HFF-Myc (cell line): ENCODE data around the gene IFNA8.

Experiments
- DNase-seq: peaks from one replicate; pipeline ENCODE4 v3.0.0-alpha.2; 2011; ENCODE audit warnings: low read depth; ENCODE audit errors: extremely low read depth
- H3K4me3 ChIP-seq: replicated peaks from 2 replicates; pipeline ENCODE4 v1.5.1; 2011; ENCODE audit warnings: low read depth, mild to moderate bottlenecking, control low read depth, low read length
- CTCF ChIP-seq: IDR thresholded peaks from 2 replicates; pipeline ENCODE4 v1.5.1; 2012; ENCODE audit warnings: mild to moderate bottlenecking, low read depth, low read length, control low read depth; ENCODE audit errors: missing control alignments

The IFNA8 gene

DNA sequence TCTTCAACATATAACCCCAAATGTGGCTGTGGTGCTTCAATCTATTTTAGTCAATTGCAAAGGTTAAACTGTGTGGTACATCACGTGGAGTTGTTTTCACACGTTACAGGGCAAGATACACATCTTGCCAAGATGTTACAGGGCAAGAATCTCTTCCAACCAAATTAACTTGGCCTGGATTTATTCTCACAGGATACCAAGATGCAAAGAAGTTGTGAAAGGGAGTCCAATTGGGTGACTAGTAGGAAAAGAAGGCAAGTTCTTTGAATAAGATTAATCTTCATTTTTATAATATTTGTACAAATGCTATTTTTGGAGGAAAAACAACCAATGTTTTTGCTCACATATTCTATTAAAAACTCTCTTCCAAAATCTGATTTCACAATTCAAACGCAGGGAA, 4.8 kb upstream of the IFNA8 start:
- no peak for DNase-seq
- H3K4me3 ChIP-seq, result no peak overlapping the region
- no peak for TF ChIP-seq CTCF

DNA sequence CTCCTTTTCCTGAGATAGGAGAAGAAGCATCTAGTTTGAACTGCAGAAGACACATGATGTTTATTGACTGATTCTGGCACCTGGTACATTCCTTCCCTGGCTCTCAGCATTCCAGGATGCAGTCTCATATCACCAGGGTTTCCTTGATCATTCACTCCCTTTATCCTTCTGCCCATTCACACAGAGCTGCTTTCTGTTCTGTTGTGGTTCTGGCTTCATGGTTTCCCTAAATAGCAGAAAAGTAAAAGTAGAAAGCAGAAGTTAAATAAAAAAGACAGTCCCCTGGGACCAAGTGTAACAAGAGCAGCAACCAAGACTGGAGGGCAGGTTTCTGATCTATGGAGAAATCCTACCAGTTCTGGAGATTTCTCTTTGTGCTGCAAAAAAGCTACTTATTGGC, 3.2 kb downstream of the IFNA8 start:
- no peak for DNase-seq

GRCh38 chr9:21413151-21413550, 4.2 kb downstream of the IFNA8 start:
- no peak for DNase-seq
- TF ChIP-seq CTCF, result no peak
- H3K4me3 ChIP-seq, result no peak overlapping the region

More for the DNA sequence above, 3.2 kb downstream of the IFNA8 start:
- no peak for TF ChIP-seq CTCF
- no peak overlapping the region for H3K4me3 ChIP-seq

GRCh38 chr9:21413624-21414023, 4.7 kb downstream of the IFNA8 start:
- TF ChIP-seq CTCF, result peak; percentile 29
- H3K4me3 ChIP-seq, result no peak overlapping the region
- no peak for DNase-seq

DNA sequence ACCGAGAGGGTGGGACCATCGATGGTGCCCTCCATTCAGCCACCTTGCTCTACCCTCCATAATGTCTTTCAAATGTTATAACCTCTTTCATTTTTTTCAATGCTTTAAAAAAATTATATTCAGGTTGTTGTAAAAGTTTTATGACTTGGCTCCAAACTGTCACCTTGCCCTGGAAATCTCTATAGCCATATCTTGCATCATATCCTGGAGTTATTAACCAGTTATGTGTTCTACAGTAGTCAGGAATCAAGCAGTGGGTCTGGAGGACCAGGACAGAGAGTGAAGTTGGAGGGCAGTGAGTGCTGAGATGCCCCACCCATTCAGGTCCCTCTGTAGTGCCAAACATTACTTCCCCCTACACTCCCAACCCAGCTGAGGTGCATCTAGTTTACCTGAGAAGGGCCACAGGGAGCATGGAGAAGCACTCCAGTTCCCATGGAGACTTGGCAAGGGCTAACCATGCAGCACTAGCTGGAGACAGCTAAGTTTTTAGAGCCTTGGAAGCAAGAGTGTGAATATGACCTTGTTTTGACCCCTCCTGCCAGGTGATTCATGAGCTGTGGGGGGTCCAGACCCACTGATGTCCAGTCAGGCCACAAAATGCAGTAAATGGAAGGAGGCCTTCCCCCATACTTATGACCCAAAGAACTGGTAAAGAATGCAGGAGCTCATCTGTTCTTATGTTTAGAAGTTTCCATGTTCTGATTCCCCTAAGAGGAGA, 5.5 kb downstream of the IFNA8 start:
- TF ChIP-seq CTCF, result no peak
- no peak for DNase-seq
- no peak overlapping the region for H3K4me3 ChIP-seq

- H3K4me3 ChIP-seq, result no peak overlapping the region
- DNase-seq, result peak; percentile 15
- TF ChIP-seq CTCF, result no peak
Measured at GRCh38 chr9:21415493-21416267, 6.8 kb downstream of the IFNA8 start.
